HG03342 (cell line): Measurements from ENCODE around the gene CKMT1B.
"Not testable (repeated sequence)": the region's sequence is repeated elsewhere in the genome, so short reads cannot be mapped to it uniquely, and the experiment has no call there.

Experiments
- ATAC-seq: cut with Tn5 transposase; IDR thresholded peaks from one replicate; pipeline ENCODE4 v1.9.1; 2021; ENCODE audit warnings: mild to moderate bottlenecking, moderate library complexity; ENCODE audit not compliant: unreplicated experiment

Gene CKMT1B

DNA sequence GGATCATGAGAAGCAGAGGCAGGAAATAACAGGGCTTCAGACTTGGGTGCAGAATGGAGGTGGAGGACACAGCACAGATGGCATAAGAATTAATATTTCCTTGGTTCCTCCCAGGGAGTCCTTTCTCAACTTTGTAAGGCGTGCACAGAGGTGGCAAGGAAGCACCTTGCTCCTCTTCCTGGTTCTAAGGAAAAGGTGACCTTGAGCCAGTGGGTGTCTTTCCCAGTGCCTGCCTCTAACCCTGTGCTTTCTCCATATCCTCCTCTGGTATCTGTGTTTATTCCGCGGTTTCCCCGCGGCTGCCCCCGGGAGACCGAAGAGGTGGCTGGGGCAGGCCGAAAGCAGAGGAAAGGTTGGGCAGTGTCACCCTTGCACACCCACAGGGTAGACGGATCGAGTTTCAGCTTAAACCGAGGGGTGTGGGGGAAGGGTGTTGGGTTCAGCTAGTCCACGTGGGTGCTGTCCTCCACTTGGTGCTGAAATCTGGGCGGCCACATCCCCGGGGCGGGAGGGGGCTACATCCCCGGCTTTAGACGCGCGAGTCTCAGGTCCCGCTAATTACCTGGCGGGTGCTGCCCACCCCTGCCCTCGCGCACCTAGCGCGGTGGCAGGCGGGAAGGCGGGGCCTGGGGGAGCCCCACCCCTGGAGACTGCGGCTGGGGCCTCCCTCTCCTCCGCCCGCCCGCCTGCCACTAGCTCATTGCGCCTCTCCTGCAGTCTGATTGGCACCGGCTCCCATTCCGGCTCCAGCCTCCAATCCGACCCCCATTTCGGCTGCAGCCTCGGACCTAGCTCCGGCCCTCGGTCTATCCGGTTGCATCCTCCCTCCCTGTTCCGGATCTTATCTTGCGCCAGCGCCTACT, at the start of gene CKMT1B:
Gene CKMT1B (plus strand): TSS at position 700 of the 863 bp plus-strand sequence. CDS start 192 bp downstream, outside the sequence.
- not testable (repeated sequence) for ATAC-seq

DNA sequence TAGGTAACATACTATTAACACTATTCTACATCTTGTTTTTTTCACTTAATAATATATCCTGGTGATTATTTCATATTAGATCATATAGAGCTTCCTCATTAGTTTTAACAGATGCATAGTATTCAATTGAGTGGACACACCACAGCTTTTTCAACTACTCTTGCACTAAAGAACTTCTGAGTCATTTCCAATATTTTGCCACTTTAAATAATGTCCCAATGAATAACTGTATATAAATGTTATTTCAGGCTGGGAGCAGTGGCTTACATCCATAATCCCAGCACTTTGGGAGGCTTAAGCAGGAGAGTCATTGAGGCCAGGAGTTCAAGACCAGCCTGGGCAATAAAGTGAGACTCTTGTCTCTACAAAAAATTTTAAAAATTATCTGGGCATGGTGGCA, 49.6 kb upstream of the CKMT1B start:
- no peak for ATAC-seq

DNA sequence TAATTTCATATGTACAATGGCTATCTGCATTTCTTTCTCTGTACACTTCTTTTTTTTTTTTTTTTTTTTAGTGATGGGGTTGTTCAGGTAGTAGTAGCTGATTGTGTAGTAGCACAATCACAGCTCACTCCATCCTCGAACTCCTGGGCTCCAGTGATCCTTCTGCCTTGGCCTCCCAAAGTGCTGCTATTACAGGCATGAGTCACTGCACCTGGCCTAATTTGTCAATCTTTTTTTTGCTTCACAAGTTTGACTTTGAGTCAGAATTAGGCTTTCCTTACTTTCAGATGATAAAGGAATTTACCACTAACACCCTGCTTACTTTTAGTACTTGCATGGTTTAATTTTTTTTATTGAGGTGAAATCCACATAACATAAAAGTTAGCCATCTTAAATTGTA, 48.4 kb upstream of the CKMT1B start:
- ATAC-seq = no peak

DNA sequence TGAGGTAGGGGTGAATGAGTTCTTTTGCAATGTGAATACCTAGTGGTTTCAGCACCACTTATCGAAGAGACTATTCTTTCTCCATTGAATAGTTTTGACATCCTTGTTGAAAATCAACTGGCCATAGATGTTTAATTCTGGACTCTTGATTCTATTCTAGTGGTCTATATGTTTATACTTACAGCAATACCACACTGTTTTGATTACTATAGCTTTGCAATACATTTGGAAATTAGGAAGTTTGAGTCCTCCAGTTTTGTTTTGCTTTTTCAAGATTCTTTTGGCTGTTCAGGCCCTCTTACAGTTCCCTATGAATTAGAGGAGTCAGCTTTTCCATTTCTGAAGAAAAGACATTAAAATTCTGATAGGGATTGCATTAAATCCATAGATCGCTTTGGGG, 46.3 kb upstream of the CKMT1B start:
- ATAC-seq = no peak

DNA sequence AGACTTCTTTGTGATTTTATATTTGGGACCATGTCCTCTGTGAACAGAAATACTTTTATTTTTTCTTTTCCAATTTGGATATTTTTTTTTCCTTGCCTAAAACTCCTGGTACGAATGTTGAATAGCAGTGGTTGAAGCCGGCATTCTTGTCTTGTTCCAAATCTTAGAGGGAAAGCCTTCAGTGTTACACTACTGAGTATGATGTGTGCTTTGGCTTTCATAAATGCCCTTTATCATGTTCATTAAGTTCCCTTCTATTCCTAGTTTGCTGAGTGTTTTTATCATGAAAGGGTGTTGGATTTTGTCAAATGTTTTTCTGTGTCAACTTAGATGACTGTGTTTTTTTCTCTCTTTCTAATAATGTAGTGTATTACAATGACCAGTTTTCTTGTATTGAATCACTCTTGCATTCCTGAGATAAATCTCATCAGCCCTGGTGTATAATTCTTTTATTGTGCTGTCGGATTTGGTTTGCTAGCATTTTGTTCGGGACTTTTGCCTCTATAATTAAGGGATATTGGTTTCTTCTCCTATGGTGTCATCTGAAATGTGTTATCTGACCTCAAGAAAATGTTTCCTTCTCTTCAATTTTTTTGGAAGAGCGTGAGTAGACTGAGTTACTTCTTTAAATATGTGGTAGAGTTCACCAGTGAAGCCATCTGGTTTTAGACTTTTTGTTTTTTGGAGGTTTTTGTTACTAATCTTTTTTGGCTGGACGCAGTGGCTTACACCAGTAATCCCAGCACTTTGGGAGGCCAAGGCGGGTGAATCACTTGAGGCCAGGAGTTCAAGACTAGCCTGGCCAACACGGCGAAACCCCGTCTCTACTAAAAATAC, 43.1 kb upstream of the CKMT1B start:
- ATAC-seq = no peak

DNA sequence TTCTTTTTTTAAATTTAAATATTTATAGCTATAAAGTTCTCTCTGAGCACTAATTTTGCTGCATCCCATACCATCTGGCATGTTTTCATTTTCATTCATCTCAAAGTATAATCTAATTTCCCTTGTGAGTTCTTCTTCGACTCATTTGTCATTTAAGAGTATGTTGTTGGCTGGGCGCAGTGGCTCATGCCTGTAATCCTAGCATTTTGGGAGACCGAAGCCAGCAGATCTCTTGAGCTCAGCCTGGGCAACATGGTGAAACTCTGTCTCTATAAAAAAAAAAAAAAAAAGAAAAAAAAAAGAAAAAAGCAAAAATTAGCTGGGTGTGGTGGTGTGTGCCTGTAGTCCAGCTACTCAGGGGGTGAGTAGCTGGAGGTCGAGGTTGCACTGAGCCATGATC, 41.6 kb upstream of the CKMT1B start:
- no peak for ATAC-seq

DNA sequence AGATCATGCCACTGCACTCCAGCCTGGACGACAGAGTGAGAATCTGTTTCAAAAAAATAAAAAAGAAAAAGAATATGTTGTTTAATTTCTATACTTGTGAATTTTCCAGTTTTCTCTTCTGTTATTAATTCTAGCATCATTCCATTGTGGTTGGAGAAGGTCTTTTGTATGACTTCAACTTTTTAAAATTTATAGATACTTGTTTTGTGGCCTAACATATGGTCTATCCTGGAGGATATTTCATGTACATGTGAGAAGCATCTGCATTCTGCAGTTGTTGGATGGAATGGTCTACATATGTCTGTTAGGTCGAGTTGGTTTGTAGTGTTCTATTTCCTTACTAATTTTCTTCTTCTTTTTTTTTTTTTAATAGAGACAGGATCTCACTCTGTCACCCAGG, 40.8 kb upstream of the CKMT1B start:
- no peak for ATAC-seq

DNA sequence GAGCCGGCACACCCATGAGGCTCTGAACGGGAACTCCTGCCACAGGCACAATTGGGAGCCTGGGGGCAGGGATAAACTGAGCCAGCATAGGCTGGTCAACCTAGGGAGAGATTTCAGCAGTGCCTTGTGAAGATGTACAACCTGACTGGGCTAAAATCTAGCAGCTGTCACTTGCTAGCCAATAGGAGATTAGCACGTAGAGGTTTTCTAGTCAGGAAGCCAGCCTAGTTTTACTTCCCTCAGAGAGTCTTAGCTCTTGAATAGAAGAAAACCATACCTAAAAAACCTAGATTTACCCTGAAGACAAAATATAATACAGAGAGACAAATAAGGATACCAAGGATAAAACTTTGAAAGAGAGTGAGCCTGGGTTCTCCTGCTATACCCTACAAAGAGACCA, 31.1 kb upstream of the CKMT1B start:
- ATAC-seq = not testable (repeated sequence)

DNA sequence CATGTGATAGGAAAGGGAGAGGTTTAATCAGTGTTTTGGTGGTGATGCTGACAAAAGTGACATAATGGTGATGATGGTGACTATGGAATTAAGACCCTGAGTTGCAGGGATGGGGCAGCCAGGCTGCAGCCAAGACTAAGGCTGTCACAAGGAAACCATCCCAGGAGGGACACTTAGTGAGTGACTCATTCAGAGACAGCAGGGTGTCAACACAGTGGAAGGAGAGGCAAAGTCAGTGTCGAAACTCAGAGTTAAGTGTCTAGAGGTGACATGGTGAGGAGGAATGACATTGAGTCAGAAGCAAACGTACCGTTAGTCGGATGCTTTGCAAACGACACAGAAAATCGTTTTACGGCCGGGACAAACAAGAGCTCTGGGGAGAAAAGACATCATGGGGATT, 30.0 kb upstream of the CKMT1B start:
- not testable (repeated sequence) for ATAC-seq

DNA sequence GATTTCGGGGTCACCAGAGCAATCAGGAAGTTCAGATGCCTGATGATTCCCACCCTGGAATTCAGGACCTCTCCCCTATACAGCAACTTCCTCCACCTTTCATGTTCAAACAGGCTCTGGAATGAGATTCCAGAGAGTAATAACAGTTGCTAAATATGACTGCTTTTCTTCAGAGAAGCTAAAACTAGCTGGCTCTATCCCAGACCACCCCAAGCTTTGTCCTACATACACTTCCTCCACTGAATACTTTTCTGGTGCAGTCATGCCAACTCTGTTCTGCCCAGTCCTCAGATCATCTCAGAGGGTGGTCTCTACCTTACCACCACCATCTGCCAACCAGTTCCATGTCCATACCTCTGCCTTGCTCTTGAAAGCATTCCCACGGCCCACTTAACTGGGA, 27.2 kb upstream of the CKMT1B start:
- not testable (repeated sequence) for ATAC-seq

DNA sequence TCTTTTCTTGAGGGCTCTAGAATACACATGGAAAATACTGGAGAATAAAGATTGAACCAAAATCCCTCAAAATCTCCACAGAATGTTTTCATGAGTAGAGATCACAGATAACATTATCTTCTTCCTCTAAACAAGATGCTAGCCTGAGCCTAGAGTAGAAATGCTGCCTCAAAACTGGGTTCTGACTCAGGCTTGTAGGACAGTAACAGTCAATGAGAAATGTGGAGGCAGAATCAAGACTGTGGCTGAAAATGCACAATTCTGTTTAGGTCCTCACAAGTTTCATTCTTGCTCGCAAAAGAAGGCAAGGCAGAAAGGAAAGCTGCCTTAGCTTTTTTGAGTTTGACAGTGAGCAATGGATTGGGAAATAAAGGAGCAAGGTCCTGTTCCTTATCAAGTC, 19.2 kb upstream of the CKMT1B start:
- ATAC-seq = not testable (repeated sequence)

DNA sequence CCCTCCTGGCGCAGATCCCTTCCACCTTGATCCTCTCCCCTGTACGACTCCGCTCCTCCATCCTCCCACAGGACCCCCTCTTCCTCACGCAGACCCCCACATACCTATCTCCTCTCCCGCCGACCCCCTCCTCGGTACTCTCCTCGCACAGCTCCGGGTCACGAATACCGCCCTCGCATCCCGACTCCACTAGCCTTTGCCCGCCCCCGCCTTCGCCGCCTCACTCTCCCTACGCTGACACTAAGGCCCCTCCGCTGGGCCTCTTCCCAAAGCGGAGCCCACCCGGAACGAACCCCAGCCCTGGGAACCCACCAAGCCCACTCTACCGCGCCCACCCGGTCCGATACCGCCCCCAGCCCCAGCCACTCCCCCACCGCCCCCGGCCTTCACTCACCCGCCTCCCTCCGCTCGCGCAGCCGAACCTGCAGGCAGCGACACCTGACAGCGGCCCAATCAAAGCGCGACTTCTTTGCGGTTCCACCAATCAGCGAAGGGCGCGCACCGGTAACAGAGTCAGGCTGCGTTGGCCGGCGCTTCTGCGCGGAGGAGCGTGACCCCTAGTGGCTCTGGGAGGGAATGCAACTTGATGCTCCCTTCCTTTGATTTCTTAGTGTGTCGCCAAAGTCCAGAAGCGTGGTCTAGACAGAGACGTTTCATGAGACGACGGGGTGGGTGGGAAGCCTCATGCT, 3.9 kb upstream of the CKMT1B start, which contains the start of gene PPIP5K1:
Gene PPIP5K1 (minus strand): TSS at position 431 of the 689 bp plus-strand sequence. CDS start 5,704 bp downstream, outside the sequence.
- peak; percentile 96 for ATAC-seq

DNA sequence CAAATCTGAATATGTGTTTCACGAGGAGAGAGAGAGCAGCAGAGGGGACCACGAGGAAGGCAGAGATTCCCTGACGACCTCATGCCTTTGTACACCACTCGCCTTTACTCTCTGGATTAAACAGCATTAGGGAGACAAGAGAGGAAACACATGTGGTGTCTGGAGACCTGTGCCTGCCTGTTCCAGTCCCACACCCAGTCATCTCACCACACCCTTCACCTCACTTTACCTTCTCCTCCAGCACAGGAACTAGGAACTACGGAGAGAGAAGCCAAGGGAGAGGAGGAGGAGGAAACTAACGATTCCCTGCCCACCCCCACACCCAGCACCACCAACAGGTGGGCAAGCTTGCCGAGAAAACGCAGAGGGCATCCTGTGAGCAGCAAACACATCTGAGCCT, 986 bp upstream of the CKMT1B start:
- ATAC-seq = not testable (repeated sequence)

DNA sequence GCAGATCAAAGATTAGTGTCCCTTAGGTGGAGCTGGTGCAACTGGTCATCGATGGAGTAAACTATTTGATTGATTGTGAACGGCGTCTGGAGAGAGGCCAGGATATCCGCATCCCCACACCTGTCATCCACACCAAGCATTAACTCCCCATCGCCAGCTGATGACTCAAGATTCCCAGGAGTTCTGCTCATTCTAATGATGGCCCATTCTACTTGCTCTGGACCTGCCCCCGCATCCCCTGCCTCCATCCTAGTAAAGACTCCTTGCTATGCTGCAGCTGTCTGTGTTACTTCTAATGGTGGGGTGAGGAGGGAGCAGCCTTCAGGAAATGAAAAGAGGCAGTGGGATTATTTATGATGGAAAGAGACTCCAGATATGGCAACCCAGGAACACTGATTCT, 5.3 kb downstream of the CKMT1B start:
- ATAC-seq = not testable (repeated sequence)

DNA sequence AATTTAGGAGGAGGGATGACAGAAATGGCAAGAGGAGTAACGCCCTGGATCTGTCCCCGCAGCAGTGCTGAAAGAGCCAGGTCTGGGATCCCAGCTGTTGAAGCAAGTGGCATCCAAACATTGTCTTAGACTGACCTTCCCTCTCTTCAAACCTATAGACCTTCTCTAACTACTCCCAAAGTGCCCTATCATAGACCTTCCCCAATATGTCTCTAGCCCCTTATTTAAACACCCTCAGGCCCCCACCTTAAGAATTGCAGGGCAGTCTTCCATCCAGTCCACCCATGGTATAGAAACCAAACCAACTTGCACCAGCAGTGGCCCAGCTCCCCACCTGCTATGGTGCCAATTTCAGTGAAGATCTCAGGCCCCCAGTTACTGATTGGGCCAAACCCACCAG, 6.4 kb downstream of the CKMT1B start:
- ATAC-seq = not testable (repeated sequence)

DNA sequence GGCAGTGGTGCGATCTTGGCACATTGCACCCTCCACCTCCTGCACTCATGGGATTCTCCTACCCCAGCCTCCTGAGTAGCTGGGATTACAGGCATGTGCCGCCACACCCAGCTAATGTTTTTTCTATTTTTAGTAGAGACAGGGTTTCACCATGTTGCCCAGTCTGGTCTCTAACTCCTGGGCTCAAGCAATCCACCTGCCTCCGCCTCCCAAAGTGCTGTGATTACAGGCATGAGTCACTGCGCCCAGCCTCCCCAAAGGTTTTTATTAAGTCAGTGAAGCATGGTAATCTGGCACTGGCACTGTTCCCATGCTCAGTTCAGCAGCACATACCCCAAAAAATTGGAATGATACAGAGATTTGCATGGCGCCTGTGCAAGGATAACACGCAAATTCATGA, 8.4 kb downstream of the CKMT1B start:
- not testable (repeated sequence) for ATAC-seq

DNA sequence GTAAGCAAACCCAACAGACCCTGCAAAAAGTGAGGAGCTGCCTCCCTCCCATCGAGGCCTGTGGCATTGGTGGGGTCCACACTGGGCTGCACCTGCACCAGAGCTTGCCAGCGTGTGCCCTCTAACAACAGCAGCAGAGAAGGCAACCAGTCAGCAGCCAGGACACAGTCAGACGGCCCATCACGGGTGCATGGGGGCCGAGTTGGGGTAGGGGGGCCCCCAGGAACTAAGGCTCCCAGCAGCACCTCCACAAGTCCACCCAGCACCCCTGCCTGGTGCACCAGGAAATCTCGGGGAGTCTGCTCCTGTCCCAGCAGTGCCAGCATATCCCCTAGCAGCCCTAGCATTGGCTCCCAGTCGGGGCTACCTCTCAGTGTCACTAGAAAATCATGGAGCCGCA, 23.9 kb downstream of the CKMT1B start:
- not testable (repeated sequence) for ATAC-seq

DNA sequence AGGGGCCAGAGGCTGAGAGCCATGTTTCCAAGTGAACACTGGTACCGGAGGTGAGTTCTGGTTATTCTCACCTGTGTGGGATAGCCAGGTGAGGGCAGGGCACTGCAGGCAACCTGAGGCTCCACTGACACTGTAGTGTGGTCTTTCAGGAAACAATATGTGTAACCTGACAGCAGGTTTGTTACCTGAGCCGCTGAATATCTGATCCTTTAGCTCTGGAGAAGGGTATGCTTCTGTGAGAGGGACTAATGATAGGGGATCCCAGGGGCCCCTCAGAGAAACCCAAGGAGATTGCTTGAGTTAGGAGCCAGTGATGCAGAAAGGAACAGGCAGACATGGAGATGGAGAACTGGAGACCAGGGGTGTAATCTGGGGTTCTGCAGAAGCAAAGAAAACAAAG, 24.9 kb downstream of the CKMT1B start, which contains the start of gene STRC:
Gene STRC (minus strand): TSS at position 101 of the 400 bp plus-strand sequence. CDS start 78 bp downstream, at position 23.
- ATAC-seq = not testable (repeated sequence)

DNA sequence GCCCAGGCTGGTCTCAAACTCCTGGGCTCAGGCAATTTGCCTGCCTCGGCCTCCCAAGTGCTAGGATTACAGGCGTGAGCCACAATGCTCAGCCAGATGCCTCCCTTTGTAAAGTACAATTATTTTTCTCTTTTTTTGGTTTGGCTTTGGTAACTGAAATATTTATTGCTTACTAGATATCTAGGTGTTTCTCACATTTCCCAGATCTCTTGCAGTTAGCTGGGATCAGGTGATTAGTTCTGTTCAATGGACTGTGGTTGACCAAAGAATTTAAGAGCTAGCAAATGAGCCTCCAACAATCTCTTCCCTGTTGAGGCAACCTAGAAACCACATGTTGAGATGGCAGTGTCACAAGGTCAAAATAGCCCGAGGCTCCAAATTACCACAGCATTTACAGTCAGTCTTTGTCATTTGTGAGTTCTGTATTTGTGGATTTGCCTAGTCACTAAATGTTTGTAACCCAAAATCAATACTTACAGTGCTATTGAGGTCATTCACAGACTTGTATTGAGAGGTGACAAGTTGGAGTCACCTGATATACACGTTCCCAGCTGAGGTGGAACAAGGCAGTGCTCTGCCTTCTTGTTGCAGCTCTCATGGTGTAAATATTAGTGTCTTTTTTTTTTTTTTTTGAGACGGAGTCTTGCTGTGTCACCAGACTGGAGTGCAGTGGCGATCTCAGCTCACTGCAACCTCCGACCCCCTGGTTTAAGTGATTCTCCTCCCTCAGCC, 28.4 kb downstream of the CKMT1B start:
- not testable (repeated sequence) for ATAC-seq

DNA sequence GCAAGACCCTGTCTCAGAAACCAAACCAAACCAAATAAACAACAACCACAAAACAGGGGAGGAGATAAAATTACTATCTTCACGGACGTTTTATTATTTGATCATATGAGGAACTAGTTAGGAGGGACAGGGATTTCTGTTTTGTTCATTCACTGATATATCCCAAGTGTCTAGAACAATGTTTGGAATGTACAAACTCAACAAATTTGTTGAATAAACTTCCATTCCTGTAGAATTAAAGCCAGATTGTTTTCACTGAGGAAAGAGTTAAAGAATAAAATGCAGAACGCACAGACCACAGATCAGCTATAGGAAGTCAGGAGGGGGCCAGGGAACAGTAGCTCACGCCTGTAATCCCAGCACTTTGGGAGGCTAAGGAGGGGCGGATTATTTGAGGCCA, 31.3 kb downstream of the CKMT1B start:
- ATAC-seq = no peak
